Loucy (cell line): ENCODE results near the gene TSG101.

Source experiments
- H2AFZ ChIP-seq: fragments of 200-600 bp; sonication (generic); 2 replicates; pipeline ENCODE4 v1.6.0; 2016; ENCODE audit warnings: antibody characterized with exemption, mild to moderate bottlenecking, low read length, moderate library complexity
- H3F3A ChIP-seq: fragments of 200-600 bp; 2 replicates; pipeline ENCODE4 v1.6.0; 2016; ENCODE audit warnings: antibody characterized with exemption, low read depth, mild to moderate bottlenecking
- H3K27me3 ChIP-seq: fragments of 200-600 bp; sonication (generic); 2 replicates; pipeline ENCODE4 v1.6.1; 2014; ENCODE audit warnings: low read length, mild to moderate bottlenecking; ENCODE audit not compliant: insufficient read depth, poor library complexity, severe bottlenecking
- H3K36me3 ChIP-seq: fragments of 200-600 bp; sonication (generic); 2 replicates; pipeline ENCODE4 v1.6.1; 2016; ENCODE audit warnings: low read length; ENCODE audit not compliant: insufficient read depth
- H3K4me1 ChIP-seq: fragments of 200-600 bp; sonication (generic); 2 replicates; pipeline ENCODE4 v1.5.1; 2014; ENCODE audit warnings: low read length, mild to moderate bottlenecking; ENCODE audit not compliant: insufficient read depth, poor library complexity, severe bottlenecking
- H3K4me2 ChIP-seq: fragments of 200-600 bp; sonication (generic); 2 replicates; pipeline ENCODE4 v1.6.0; 2014; ENCODE audit warnings: antibody characterized with exemption, low read length, low read depth, mild to moderate bottlenecking; ENCODE audit not compliant: poor library complexity, severe bottlenecking
- H3K4me3 ChIP-seq: fragments of 200-600 bp; sonication (generic); 2 replicates; pipeline ENCODE4 v1.5.1; 2014; ENCODE audit warnings: low read length, mild to moderate bottlenecking, mixed read lengths; ENCODE audit not compliant: poor library complexity, severe bottlenecking
- H3K79me2 ChIP-seq: fragments of 200-600 bp; sonication (generic); 2 replicates; pipeline ENCODE4 v1.6.1; 2014; ENCODE audit warnings: low read length; ENCODE audit not compliant: insufficient read depth
- H3K9ac ChIP-seq: fragments of 200-600 bp; sonication (generic); 2 replicates; pipeline ENCODE4 v1.6.0; 2014; ENCODE audit warnings: mild to moderate bottlenecking, low read depth, low read length, moderate library complexity; ENCODE audit not compliant: poor library complexity, severe bottlenecking
- H3K9me2 ChIP-seq: fragments of 200-600 bp; sonication (generic); replicated peaks from 2 replicates; pipeline ENCODE4 v1.6.1; 2016; ENCODE audit warnings: low read depth, low read length, mixed read lengths
- H3K9me3 ChIP-seq: fragments of 200-600 bp; sonication (generic); 2 replicates; pipeline ENCODE4 v1.6.1; 2014; ENCODE audit warnings: mild to moderate bottlenecking, antibody characterized with exemption, low read length, low read depth; ENCODE audit not compliant: insufficient read depth
- H4K20me1 ChIP-seq: fragments of 200-600 bp; sonication (generic); 2 replicates; pipeline ENCODE4 v1.6.0; 2014; ENCODE audit warnings: antibody characterized with exemption, low read length, mild to moderate bottlenecking; ENCODE audit not compliant: insufficient read depth, poor library complexity, severe bottlenecking
- EZH2phosphoT487 ChIP-seq: fragments of 200-600 bp; IDR thresholded peaks from 2 replicates; pipeline ENCODE4 v1.6.1; 2018; ENCODE audit warnings: antibody characterized with exemption, mild to moderate bottlenecking, moderate library complexity, borderline replicate concordance
- TF ChIP-seq, protein P1 (sequence below): fragments of 200-600 bp; sonication (generic); conservative IDR thresholded peaks from 2 replicates; pipeline ENCODE4 v1.5.1; 2014; ENCODE audit warnings: mild to moderate bottlenecking, antibody characterized with exemption, low read length

The TSG101 gene, protein sequence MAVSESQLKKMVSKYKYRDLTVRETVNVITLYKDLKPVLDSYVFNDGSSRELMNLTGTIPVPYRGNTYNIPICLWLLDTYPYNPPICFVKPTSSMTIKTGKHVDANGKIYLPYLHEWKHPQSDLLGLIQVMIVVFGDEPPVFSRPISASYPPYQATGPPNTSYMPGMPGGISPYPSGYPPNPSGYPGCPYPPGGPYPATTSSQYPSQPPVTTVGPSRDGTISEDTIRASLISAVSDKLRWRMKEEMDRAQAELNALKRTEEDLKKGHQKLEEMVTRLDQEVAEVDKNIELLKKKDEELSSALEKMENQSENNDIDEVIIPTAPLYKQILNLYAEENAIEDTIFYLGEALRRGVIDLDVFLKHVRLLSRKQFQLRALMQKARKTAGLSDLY

DNA sequence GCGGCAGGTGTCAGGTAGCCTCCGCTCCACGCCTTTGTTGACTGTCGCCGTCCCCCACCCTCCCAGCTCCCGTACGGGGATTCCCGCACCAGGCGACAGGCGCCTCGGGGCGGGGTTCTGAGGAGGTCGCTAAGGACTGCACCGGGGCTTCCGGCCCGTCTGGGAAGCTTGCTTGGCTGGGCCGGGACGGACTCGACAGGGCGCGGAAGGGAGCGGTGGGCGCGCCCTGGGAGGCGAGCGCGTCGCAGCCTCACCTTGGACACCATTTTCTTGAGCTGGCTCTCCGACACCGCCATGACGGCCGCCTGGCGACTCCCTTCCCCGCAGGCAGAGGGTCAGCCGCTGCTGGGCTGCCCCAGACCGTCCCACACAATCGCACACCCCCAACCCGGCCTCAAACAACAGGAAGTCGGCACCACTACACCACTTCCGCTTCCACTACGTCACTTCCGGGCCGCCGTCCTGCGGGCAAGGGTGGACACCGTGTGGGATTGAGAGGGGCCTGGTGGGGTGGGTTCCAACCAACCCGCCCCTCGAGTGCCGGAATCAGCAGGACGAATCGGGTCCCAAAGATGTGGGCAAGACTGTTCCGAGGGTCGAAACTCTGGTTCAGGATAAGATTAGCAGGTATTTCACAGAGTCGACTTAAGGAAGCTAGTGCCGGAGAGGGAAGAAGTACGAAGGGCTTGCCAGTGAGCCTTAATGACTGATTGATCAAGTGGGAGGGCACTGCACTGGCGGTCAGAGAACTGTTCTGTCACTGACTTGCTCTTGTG, at the start of gene TSG101:
Gene TSG101 (minus strand): TSS at position 422 of the 776 bp plus-strand sequence. CDS start 126 bp downstream, at position 296.
- peak within 1 kb of the TSS; percentile 84 for H3K9ac ChIP-seq
- peak within 1 kb of the TSS; percentile 95 for H3K4me2 ChIP-seq
- H3K79me2 ChIP-seq, result peaks cover 49% of the 10 kb centered on the region
- H3K27me3 ChIP-seq, result no peaks in the 10 kb centered on the region
- H3K36me3 ChIP-seq, result no peaks in the 10 kb centered on the region
- peaks cover 7% of the 10 kb centered on the region; the same call in 1 of the 2 replicates for H3F3A ChIP-seq
- H3K4me1 ChIP-seq, result peaks cover 28% of the 10 kb centered on the region
- H4K20me1 ChIP-seq, result peaks cover 6% of the 10 kb centered on the region
- no peaks in the 10 kb centered on the region for H3K9me2 ChIP-seq
- TF ChIP-seq EZH2phosphoT487, result no peak
- TF ChIP-seq, protein P1, sequence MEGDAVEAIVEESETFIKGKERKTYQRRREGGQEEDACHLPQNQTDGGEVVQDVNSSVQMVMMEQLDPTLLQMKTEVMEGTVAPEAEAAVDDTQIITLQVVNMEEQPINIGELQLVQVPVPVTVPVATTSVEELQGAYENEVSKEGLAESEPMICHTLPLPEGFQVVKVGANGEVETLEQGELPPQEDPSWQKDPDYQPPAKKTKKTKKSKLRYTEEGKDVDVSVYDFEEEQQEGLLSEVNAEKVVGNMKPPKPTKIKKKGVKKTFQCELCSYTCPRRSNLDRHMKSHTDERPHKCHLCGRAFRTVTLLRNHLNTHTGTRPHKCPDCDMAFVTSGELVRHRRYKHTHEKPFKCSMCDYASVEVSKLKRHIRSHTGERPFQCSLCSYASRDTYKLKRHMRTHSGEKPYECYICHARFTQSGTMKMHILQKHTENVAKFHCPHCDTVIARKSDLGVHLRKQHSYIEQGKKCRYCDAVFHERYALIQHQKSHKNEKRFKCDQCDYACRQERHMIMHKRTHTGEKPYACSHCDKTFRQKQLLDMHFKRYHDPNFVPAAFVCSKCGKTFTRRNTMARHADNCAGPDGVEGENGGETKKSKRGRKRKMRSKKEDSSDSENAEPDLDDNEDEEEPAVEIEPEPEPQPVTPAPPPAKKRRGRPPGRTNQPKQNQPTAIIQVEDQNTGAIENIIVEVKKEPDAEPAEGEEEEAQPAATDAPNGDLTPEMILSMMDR, result no peak
- no peaks in the 10 kb centered on the region for H3K9me3 ChIP-seq
- H3K4me3 ChIP-seq, result peak within 1 kb of the TSS; percentile 90
- peak within 1 kb of the TSS; percentile 84 for H2AFZ ChIP-seq

DNA sequence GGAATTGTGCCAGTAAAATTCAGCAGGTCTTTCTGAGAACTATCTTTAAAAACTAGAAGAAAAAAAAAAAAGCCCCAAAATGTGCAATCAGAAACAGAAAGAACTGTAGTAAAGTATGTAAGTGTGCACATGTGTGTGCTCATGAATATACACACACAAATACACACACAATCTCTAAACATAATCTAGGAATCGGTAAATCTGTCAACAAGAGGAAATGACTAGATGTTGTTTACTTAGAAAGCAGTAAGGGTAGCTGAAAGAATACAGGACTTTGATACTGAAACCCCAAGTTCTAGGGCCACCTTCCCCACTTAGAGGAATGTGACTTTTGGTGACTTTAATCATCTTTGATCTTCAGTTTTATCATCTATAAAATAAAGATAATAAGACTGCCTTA, 48.6 kb upstream of the TSG101 start:
- H3K27me3 ChIP-seq, result no peaks in the 10 kb centered on the region

DNA sequence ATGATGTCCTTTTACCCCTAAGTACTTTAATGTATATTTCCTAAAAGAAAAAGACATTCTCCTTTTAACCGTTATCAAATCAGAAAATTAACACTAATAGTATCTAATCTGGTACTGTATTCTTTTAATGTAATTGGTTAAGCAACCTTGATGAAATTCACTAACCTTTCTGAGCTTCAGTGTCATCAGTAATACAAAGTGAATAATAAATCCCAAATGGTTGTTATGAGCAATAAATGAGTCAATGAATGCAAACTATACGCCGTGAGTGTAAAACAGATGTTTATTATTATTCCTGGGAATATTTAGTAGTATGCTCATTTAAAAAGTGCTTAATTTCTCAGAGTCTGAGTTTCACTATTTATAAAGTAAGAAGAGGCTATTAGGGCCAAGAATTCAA, 40.3 kb upstream of the TSG101 start:
- H3K36me3 ChIP-seq, result no peaks in the 10 kb centered on the region
- TF ChIP-seq EZH2phosphoT487, result no peak
- H4K20me1 ChIP-seq, result no peaks in the 10 kb centered on the region
- no peaks in the 10 kb centered on the region for H3K9me3 ChIP-seq
- H3K4me3 ChIP-seq, result no peak overlapping the region
- no peaks in the 10 kb centered on the region for H3K4me1 ChIP-seq
- no peaks in the 10 kb centered on the region for H3K27me3 ChIP-seq
- no peak overlapping the region for H3K4me2 ChIP-seq
- no peak overlapping the region for H2AFZ ChIP-seq
- H3K9ac ChIP-seq, result no peak overlapping the region
- H3K9me2 ChIP-seq, result no peaks in the 10 kb centered on the region
- H3K79me2 ChIP-seq, result no peaks in the 10 kb centered on the region
- no peaks in the 10 kb centered on the region for H3F3A ChIP-seq

More for the DNA sequence above, 48.6 kb upstream of the TSG101 start:
- H3K36me3 ChIP-seq, result no peaks in the 10 kb centered on the region
- H3K9ac ChIP-seq, result no peak overlapping the region
- H3K9me2 ChIP-seq, result no peaks in the 10 kb centered on the region
- no peaks in the 10 kb centered on the region for H3K79me2 ChIP-seq
- no peaks in the 10 kb centered on the region for H3F3A ChIP-seq
- no peak overlapping the region for H3K4me3 ChIP-seq
- H2AFZ ChIP-seq, result no peak overlapping the region
- H3K4me2 ChIP-seq, result no peak overlapping the region
- H3K9me3 ChIP-seq, result no peaks in the 10 kb centered on the region; the same call in 1 of the 2 replicates
- no peaks in the 10 kb centered on the region for H3K4me1 ChIP-seq
- no peaks in the 10 kb centered on the region for H4K20me1 ChIP-seq
- no peak for TF ChIP-seq EZH2phosphoT487
- TF ChIP-seq, protein P1, result no peak
